Gastrocnemius medialis (tissue), 4 donors: ENCODE measurements around the gene CFAP157. TPM values are rescaled to one million over a fixed set of nuclear protein-coding genes. Genes with fewer than 3 reads are reported as not detected.
A peak's percentile ranks its signal among the peaks of the same experiment; 100 is the strongest.

Source experiments
- ATAC-seq, 2 donors: fragments of 150-250 bp; one replicate each; pipeline ENCODE4 v1.9.1; 2016
- DNase-seq, 2 donors: peaks; one replicate each; pipeline ENCODE4 v3.0.0-alpha.2; 2019
- H3K27ac ChIP-seq, 4 donors: fragments of 200-600 bp; sonication (generic); 1 replicate in 1 of 4; 2 replicates in 3 of 4; pipeline ENCODE4 v1.5.1; 2016 to 2018; ENCODE audit warnings: mild to moderate bottlenecking in 2 of 4, moderate library complexity in 1 of 4
- H3K27me3 ChIP-seq, 3 donors: fragments of 200-600 bp; sonication (generic) in 2 of 3; 1 replicate in 1 of 3; 2 replicates in 2 of 3; pipeline versions ENCODE4 v1.5.1 to v1.6.0; 2016 to 2019; ENCODE audit warnings: mild to moderate bottlenecking in 1 of 3, moderate library complexity in 1 of 3
- H3K36me3 ChIP-seq, 2 donors: fragments of 200-600 bp; sonication (generic) in 1 of 2; one replicate each; pipeline ENCODE4 v1.5.1; 2017 to 2018
- H3K4me1 ChIP-seq, 2 donors: fragments of 200-600 bp; sonication (generic) in 1 of 2; one replicate each; pipeline ENCODE4 v1.5.1; 2016 to 2017; ENCODE audit warnings: mild to moderate bottlenecking in 2 of 2
- H3K4me3 ChIP-seq, 4 donors: fragments of 200-600 bp; sonication (generic) in 3 of 4; 1 replicate in 1 of 4; 2 replicates in 3 of 4; pipeline ENCODE4 v1.5.1; 2016 to 2019; ENCODE audit warnings: mild to moderate bottlenecking in 2 of 4
- H3K9me3 ChIP-seq, 3 donors: fragments of 200-600 bp; sonication (generic) in 2 of 3; 1 replicate in 1 of 3; 2 replicates in 2 of 3; pipeline ENCODE4 v1.5.1; 2016 to 2019
- CTCF ChIP-seq, 5 experiments: fragments of 450-650 bp in 3 of 5; fragments of 200-600 bp in 2 of 5; sonication (generic) in 2 of 5; IDR thresholded peaks in 4 of 5; conservative IDR thresholded peaks in 1 of 5; 1 replicate in 4 of 5; 2 replicates in 1 of 5; pipeline ENCODE4 v1.5.1; 2016 to 2019; ENCODE audit warnings: antibody characterized with exemption in 5 of 5, mild to moderate bottlenecking in 3 of 5, moderate library complexity in 3 of 5
- POLR2A ChIP-seq, 2 donors: fragments of 450-650 bp; IDR thresholded peaks; one replicate each; pipeline ENCODE4 v1.6.1; 2017; ENCODE audit warnings: antibody characterized with exemption in 2 of 2, mild to moderate bottlenecking in 2 of 2, moderate library complexity in 2 of 2
- in situ Hi-C, 4 donors: fragments of 200-750 bp; cut with MboI; loops; one replicate each; pipeline versions ENCODE4 v1.15.0 to v1.8.0; 2017; ENCODE audit warnings: low sequenced_read_pairs in 4 of 4
- intact Hi-C: fragments of 100-400 bp; cut with DNase I; formaldehyde crosslinking; loops from one replicate; pipeline ENCODE4 v1.15.1; 2023; ENCODE audit warnings: low total_unique reads
- total RNA-seq, 4 donors: library from RNA; depleted of rRNA; stranded (reverse); fragments of >200 nt; gene quantifications; one replicate each; pipeline versions ENCODE4 v1.1.0 to v1.2.3, GENCODE V29; 2016

CFAP157 gene
- total RNA-seq, 4 donors from 2014 or later, result not detected

- in situ Hi-C loops, result no loop called here
- no peak overlapping the region for H3K4me3 ChIP-seq
Observed at GRCh38 chr9:127673234-127673633, 33.6 kb upstream of the CFAP157 start.

GRCh38 chr9:127676638-127677037, 30.1 kb upstream of the CFAP157 start:
- Histone ChIP-seq H3K36me3 (peaks cover 0 to 38% of the 10 kb centered on the region in 2 donors), H3K9me3 (no peaks in the 10 kb centered on the region), H3K4me3 (no peak overlapping the region), H3K4me1 (peaks cover 0 to 2% of the 10 kb centered on the region in 2 donors), H3K27ac (peak overlapping the region in 2 of 4 donors; percentile 18 to 46), H3K27me3 (no peaks in the 10 kb centered on the region)
- peak in 1 of 2 donors; percentile 28 for DNase-seq
- peak; percentile 86 to 89 for ATAC-seq
- TF ChIP-seq POLR2A (IDR thresholded peaks at IDR 0.05) (no peak), CTCF (IDR thresholded peaks at IDR 0.05 in 4 of 5, conservative IDR thresholded peaks at IDR 0.05 in 1 of 5) (no peak)
- in situ Hi-C loops, result no loop called here
- intact Hi-C loops, result no loop called here

More at GRCh38 chr9:127673234-127673633, 33.6 kb upstream of the CFAP157 start:
- Histone ChIP-seq H3K4me1 (peaks cover 0 to 2% of the 10 kb centered on the region in 2 donors), H3K9me3 (no peaks in the 10 kb centered on the region), H3K27me3 (no peaks in the 10 kb centered on the region), H3K36me3 (peaks cover 0 to 38% of the 10 kb centered on the region in 2 donors), H3K27ac (no peak overlapping the region)
- no peak for DNase-seq
- ATAC-seq, result no peak
- TF ChIP-seq CTCF (IDR thresholded peaks at IDR 0.05 in 4 of 5, conservative IDR thresholded peaks at IDR 0.05 in 1 of 5), result no peak
- TF ChIP-seq POLR2A (IDR thresholded peaks at IDR 0.05), result no peak
- intact Hi-C loops, result no loop called here

- no peak for ATAC-seq
- in situ Hi-C loops, result no loop called here
Observed at GRCh38 chr9:127679506-127679905, 27.3 kb upstream of the CFAP157 start.

GRCh38 chr9:127680226-127680625, 26.6 kb upstream of the CFAP157 start:
- in situ Hi-C loops, result no loop called here
- peaks cover 0 to 14% of the 10 kb centered on the region in 2 donors for H3K36me3 ChIP-seq

More at GRCh38 chr9:127679506-127679905, 27.3 kb upstream of the CFAP157 start:
- Histone ChIP-seq H3K27me3 (no peaks in the 10 kb centered on the region), H3K36me3 (peaks cover 0 to 14% of the 10 kb centered on the region in 2 donors), H3K4me3 (no peak overlapping the region), H3K27ac (no peak overlapping the region), H3K4me1 (peaks cover 12 to 20% of the 10 kb centered on the region in 2 donors), H3K9me3 (no peaks in the 10 kb centered on the region)
- no peak for DNase-seq
- intact Hi-C loops, result no loop called here
- no peak for TF ChIP-seq POLR2A (IDR thresholded peaks at IDR 0.05)
- no peak for TF ChIP-seq CTCF (IDR thresholded peaks at IDR 0.05 in 4 of 5, conservative IDR thresholded peaks at IDR 0.05 in 1 of 5)

More at GRCh38 chr9:127680226-127680625, 26.6 kb upstream of the CFAP157 start:
- ATAC-seq (no peak), DNase-seq (no peak)
- H3K27ac ChIP-seq, result no peak overlapping the region
- no peak for TF ChIP-seq POLR2A (IDR thresholded peaks at IDR 0.05)
- no peak for TF ChIP-seq CTCF (IDR thresholded peaks at IDR 0.05 in 4 of 5, conservative IDR thresholded peaks at IDR 0.05 in 1 of 5)
- intact Hi-C loops, result loop anchor here (5.0 kb wide), 1 partner anchor 68 kb away; the partner anchor contains the start of gene STXBP1
- no peaks in the 10 kb centered on the region for H3K9me3 ChIP-seq
- peaks cover 12 to 20% of the 10 kb centered on the region in 2 donors for H3K4me1 ChIP-seq
- no peaks in the 10 kb centered on the region for H3K27me3 ChIP-seq
- H3K4me3 ChIP-seq, result no peak overlapping the region
